ENCODE results near the gene KIAA0232. TPM values are rescaled to one million over a fixed set of nuclear protein-coding genes. Genes with fewer than 3 reads are reported as not detected.
A peak's percentile ranks its signal among the peaks of the same experiment; 100 is the strongest.

Gene KIAA0232
- total and polyA plus RNA-seq, 9 of the 15 experiments (the other 6 are each of a cell fraction or from before 2014, with no cell fraction given), result 3.5 to 17.4 (median 13.0) TPM

DNA sequence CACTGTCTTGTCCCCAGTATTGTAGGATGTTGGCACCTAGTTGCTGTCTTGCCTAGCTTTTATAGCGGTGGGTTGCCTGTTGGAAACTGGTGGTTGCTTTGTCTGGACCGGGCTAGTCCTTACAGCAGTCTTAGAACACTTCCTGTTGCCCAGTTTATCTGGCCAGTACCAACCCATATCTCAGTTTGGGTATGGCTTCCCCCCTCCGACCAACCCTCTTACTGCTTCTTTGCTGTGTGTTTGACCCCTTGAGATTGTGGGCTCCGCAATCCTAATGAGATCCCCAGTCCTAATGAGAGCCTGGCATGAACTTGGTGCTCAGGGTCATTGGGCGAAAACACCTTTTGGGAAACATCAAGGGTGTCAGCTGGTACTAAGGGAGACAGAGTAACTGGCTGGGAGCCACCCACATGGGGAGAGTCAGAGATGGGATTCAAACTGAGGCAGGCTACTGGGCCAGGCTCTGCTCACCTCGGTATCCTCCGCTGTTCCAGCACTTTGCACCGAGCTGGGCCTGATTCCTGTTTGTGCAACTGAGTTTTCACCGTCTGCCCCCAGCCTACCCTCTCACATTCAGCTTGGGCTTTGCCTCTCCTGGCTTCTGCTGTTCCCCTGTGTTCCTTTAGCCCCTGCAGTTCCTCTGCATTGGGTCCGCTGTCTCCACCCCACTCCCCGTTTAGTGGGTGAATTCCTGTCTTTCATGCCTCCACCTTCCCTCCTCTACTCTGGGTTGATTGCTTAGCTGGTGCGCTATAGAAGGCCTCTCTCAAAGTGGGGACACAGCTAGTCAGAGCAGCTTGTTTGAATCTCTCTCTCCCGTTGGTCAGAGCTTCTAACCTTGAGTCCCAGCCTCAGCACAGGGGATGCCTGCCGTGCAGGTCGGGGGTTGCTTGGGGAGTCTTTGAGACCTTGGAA, 128.7 kb downstream of the KIAA0232 start (continued):
- TF ChIP-seq, protein P1, sequence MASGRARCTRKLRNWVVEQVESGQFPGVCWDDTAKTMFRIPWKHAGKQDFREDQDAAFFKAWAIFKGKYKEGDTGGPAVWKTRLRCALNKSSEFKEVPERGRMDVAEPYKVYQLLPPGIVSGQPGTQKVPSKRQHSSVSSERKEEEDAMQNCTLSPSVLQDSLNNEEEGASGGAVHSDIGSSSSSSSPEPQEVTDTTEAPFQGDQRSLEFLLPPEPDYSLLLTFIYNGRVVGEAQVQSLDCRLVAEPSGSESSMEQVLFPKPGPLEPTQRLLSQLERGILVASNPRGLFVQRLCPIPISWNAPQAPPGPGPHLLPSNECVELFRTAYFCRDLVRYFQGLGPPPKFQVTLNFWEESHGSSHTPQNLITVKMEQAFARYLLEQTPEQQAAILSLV (tag; IDR thresholded peaks at IDR 0.05), result no peak
- TF ChIP-seq ZNF766 (CRISPR knock-in tag; conservative IDR thresholded peaks at IDR 0.05), result no peak
- no peak for TF ChIP-seq ARNT (IDR thresholded peaks at IDR 0.05)
- peak; percentile 18; the same call in 1 of the 2 replicates for TF ChIP-seq ETV1 (tag; conservative IDR thresholded peaks at IDR 0.05; ENCODE audit: low read depth)
- TF ChIP-seq, protein P2, sequence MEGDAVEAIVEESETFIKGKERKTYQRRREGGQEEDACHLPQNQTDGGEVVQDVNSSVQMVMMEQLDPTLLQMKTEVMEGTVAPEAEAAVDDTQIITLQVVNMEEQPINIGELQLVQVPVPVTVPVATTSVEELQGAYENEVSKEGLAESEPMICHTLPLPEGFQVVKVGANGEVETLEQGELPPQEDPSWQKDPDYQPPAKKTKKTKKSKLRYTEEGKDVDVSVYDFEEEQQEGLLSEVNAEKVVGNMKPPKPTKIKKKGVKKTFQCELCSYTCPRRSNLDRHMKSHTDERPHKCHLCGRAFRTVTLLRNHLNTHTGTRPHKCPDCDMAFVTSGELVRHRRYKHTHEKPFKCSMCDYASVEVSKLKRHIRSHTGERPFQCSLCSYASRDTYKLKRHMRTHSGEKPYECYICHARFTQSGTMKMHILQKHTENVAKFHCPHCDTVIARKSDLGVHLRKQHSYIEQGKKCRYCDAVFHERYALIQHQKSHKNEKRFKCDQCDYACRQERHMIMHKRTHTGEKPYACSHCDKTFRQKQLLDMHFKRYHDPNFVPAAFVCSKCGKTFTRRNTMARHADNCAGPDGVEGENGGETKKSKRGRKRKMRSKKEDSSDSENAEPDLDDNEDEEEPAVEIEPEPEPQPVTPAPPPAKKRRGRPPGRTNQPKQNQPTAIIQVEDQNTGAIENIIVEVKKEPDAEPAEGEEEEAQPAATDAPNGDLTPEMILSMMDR (IDR thresholded peaks at IDR 0.05 in 2 of 3, conservative IDR thresholded peaks at IDR 0.05 in 1 of 3; ENCODE audit: insufficient read depth in 2 of 3, low read depth in 1 of 3, low read length in 3 of 3), result 0 out of 6 replicates have a peak, but pooled peaks of 1 of the 3 experiments have one; percentile 1
- TF ChIP-seq ZNF134 (CRISPR knock-in tag; conservative IDR thresholded peaks at IDR 0.05), result no peak
- TF ChIP-seq, protein P3, sequence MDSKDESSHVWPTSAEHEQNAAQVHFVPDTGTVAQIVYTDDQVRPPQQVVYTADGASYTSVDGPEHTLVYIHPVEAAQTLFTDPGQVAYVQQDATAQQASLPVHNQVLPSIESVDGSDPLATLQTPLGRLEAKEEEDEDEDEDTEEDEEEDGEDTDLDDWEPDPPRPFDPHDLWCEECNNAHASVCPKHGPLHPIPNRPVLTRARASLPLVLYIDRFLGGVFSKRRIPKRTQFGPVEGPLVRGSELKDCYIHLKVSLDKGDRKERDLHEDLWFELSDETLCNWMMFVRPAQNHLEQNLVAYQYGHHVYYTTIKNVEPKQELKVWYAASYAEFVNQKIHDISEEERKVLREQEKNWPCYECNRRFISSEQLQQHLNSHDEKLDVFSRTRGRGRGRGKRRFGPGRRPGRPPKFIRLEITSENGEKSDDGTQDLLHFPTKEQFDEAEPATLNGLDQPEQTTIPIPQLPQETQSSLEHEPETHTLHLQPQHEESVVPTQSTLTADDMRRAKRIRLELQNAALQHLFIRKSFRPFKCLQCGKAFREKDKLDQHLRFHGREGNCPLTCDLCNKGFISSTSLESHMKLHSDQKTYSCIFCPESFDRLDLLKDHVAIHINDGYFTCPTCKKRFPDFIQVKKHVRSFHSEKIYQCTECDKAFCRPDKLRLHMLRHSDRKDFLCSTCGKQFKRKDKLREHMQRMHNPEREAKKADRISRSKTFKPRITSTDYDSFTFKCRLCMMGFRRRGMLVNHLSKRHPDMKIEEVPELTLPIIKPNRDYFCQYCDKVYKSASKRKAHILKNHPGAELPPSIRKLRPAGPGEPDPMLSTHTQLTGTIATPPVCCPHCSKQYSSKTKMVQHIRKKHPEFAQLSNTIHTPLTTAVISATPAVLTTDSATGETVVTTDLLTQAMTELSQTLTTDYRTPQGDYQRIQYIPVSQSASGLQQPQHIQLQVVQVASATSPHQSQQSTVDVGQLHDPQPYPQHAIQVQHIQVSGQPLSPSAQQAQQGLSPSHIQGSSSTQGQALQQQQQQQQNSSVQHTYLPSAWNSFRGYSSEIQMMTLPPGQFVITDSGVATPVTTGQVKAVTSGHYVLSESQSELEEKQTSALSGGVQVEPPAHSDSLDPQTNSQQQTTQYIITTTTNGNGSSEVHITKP (IDR thresholded peaks at IDR 0.05; ENCODE audit: partially characterized antibody), result peak; percentile 32
- TF ChIP-seq SUPT5H (IDR thresholded peaks at IDR 0.05), result 0 out of 2 replicates have a peak, but pooled peaks have one; percentile 17
- peak in 1 of 2 experiments; percentile 11; a peak in 1 of 4 replicates for TF ChIP-seq HDAC1 (IDR thresholded peaks at IDR 0.05)
- no peak for TF ChIP-seq ZNF224 (CRISPR knock-in tag; IDR thresholded peaks at IDR 0.05)
- TF ChIP-seq ETV5 (CRISPR knock-in tag; IDR thresholded peaks at IDR 0.05; ENCODE audit: low read depth), result 0 out of 2 replicates have a peak, but pooled peaks have one; percentile 29
- no peak for TF ChIP-seq POU5F1 (IDR thresholded peaks at IDR 0.05; ENCODE audit: borderline replicate concordance, low read depth, low read length, partially characterized antibody)
- TF ChIP-seq, protein P4, sequence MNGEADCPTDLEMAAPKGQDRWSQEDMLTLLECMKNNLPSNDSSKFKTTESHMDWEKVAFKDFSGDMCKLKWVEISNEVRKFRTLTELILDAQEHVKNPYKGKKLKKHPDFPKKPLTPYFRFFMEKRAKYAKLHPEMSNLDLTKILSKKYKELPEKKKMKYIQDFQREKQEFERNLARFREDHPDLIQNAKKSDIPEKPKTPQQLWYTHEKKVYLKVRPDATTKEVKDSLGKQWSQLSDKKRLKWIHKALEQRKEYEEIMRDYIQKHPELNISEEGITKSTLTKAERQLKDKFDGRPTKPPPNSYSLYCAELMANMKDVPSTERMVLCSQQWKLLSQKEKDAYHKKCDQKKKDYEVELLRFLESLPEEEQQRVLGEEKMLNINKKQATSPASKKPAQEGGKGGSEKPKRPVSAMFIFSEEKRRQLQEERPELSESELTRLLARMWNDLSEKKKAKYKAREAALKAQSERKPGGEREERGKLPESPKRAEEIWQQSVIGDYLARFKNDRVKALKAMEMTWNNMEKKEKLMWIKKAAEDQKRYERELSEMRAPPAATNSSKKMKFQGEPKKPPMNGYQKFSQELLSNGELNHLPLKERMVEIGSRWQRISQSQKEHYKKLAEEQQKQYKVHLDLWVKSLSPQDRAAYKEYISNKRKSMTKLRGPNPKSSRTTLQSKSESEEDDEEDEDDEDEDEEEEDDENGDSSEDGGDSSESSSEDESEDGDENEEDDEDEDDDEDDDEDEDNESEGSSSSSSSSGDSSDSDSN (IDR thresholded peaks at IDR 0.05; ENCODE audit: borderline replicate concordance in 1 of 2, low read depth in 2 of 2, low read length in 2 of 2), result peak in 1 of 2 experiments; percentile 32; a peak in 1 of 4 replicates
- TF ChIP-seq GTF2F1 (IDR thresholded peaks at IDR 0.05; ENCODE audit: low read depth, low read length), result no peak
- no peak for TF ChIP-seq NFXL1 (CRISPR knock-in tag; IDR thresholded peaks at IDR 0.05)

Measured in K562 (cell line).